A549 (cell line): ENCODE results near the gene NR4A2. TPM values are rescaled to one million over a fixed set of nuclear protein-coding genes. Genes with fewer than 3 reads are reported as not detected.

Experiments
- ATAC-seq, 2 experiments: fragments of 200-7000 bp in 1 of 2; fragments of >200 bp in 1 of 2; cut with Nextera tagmentation in 1 of 2; cut with Tn5 transposase in 1 of 2; 3 replicates each; pipeline versions ENCODE4 v1.8.0 to v1.9.1; 2018 to 2020; ENCODE audit warnings: mild to moderate bottlenecking in 1 of 2, moderate library complexity in 1 of 2
- CTCF ChIA-PET: fragments of 300-600 bp; sonication (Branson Sonifier 250); formaldehyde crosslinking; extraction: SDS; loops from one replicate; lab custom pipeline; 2021; ENCODE audit warnings: antibody characterized with exemption, inconsistent platforms; lab: Yijun Ruan, JAX
- POLR2A ChIA-PET: fragments of 350-600 bp; formaldehyde crosslinking; extraction: SDS; loops from one replicate; lab custom pipeline; 2021; ENCODE audit warnings: antibody characterized with exemption, inconsistent platforms; lab: Yijun Ruan, JAX
- DNase-seq, 2 experiments: peaks; one replicate each; pipeline versions ENCODE4 v3.0.0 to v3.0.0-alpha.2; 2011 to 2016; ENCODE audit warnings: low read depth in 1 of 2, low spot score in 1 of 2
- FAIRE-seq: peaks from 2 replicates; lab custom pipeline; 2011; peaks lifted over from hg19 to GRCh38; lab: Jason Lieb, UNC
- H3K27ac ChIP-seq, 2 experiments: fragments of >200 bp; sonication (Bioruptor Twin); formaldehyde crosslinking; 3 replicates each; pipeline ENCODE4 v1.5.1; 2016 to 2017
- H3K4me1 ChIP-seq: fragments of >200 bp; sonication (Bioruptor Twin); formaldehyde crosslinking; 3 replicates; pipeline ENCODE4 v1.6.1; 2016
- H3K4me2 ChIP-seq: fragments of >200 bp; sonication (Bioruptor Twin); formaldehyde crosslinking; 3 replicates; pipeline ENCODE4 v1.6.1; 2016
- H3K4me3 ChIP-seq: fragments of >200 bp; sonication (Bioruptor Twin); formaldehyde crosslinking; 3 replicates; pipeline ENCODE4 v1.5.1; 2016
- H3K9me3 ChIP-seq: fragments of >200 bp; sonication (Bioruptor Twin); formaldehyde crosslinking; 3 replicates; pipeline ENCODE4 v1.6.1; 2016
- CBX2 ChIP-seq: fragments of 200-600 bp; sonication (generic); IDR thresholded peaks from 2 replicates; pipeline ENCODE4 v1.6.1; 2016; ENCODE audit warnings: low read depth, mild to moderate bottlenecking, borderline replicate concordance
- CEBPB ChIP-seq, 2 experiments: fragments of >200 bp in 1 of 2; sonication (Bioruptor Twin) in 1 of 2; formaldehyde crosslinking in 1 of 2; IDR thresholded peaks; 2 replicates each; pipeline ENCODE4 v1.6.1; 2012 to 2016
- EHF ChIP-seq: fragments of 250-450 bp; sonication (Bioruptor Pico); IDR thresholded peaks from 2 replicates; pipeline ENCODE4 v1.5.0; 2020; ENCODE audit warnings: mild to moderate bottlenecking
- EHMT2 ChIP-seq: fragments of 200-600 bp; sonication (generic); IDR thresholded peaks from 2 replicates; pipeline ENCODE4 v1.6.1; 2016; ENCODE audit warnings: antibody characterized with exemption, low read depth, mild to moderate bottlenecking, moderate library complexity
- ELK1 ChIP-seq: fragments of 150-350 bp; IDR thresholded peaks from 2 replicates; pipeline ENCODE4 v1.6.1; 2014; ENCODE audit warnings: low read depth, mild to moderate bottlenecking, low read length
- HDAC2 ChIP-seq: fragments of 200-600 bp; sonication (generic); IDR thresholded peaks from 2 replicates; pipeline ENCODE4 v1.6.1; 2016
- HOXA7 ChIP-seq: fragments of 250-450 bp; sonication (Bioruptor Pico); IDR thresholded peaks from 2 replicates; pipeline ENCODE4 v1.5.0; 2020; ENCODE audit warnings: mild to moderate bottlenecking, moderate library complexity
- JUNB ChIP-seq: fragments of >200 bp; sonication (Bioruptor Twin); formaldehyde crosslinking; IDR thresholded peaks from 2 replicates; pipeline ENCODE4 v1.6.1; 2016
- KDM5A ChIP-seq: fragments of 200-600 bp; sonication (generic); IDR thresholded peaks from 2 replicates; pipeline ENCODE4 v1.6.1; 2016; ENCODE audit warnings: antibody characterized with exemption, mild to moderate bottlenecking
- MAX ChIP-seq: IDR thresholded peaks from 2 replicates; pipeline ENCODE4 v1.6.1; 2012
- NFE2L2 ChIP-seq: fragments of 150-350 bp; conservative IDR thresholded peaks from 2 replicates; pipeline ENCODE4 v1.6.1; 2014; ENCODE audit warnings: low read length
- NPAS2 ChIP-seq: fragments of 250-450 bp; sonication (Bioruptor Pico); IDR thresholded peaks from 2 replicates; pipeline ENCODE4 v1.8.0; 2022; ENCODE audit warnings: mild to moderate bottlenecking, moderate library complexity, borderline replicate concordance
- POLR2AphosphoS2 ChIP-seq: conservative IDR thresholded peaks from 2 replicates; pipeline ENCODE4 v1.6.1; 2012; ENCODE audit warnings: low read length, improper control_type of control experiment, inconsistent platforms
- RCOR1 ChIP-seq: fragments of 150-350 bp; IDR thresholded peaks from 2 replicates; pipeline ENCODE4 v1.6.1; 2014; ENCODE audit warnings: antibody characterized with exemption, low read length, low read depth
- RNF2 ChIP-seq: fragments of 200-600 bp; sonication (generic); IDR thresholded peaks from 2 replicates; pipeline ENCODE4 v1.6.1; 2016; ENCODE audit warnings: low read depth, mild to moderate bottlenecking, antibody characterized with exemption, moderate library complexity, borderline replicate concordance
- SMC3 ChIP-seq: fragments of >200 bp; sonication (Bioruptor Twin); formaldehyde crosslinking; IDR thresholded peaks from 3 replicates; pipeline ENCODE4 v1.6.1; 2018; ENCODE audit warnings: inconsistent platforms
- WGBS: methylation state at CpG from one replicate; pipeline ENCODE4 v1.1.6; 2017; ENCODE audit errors: missing lambda C conversion rate; 5-methylcytosine and 5-hydroxymethylcytosine counted together
- polyA plus RNA-seq, 4 experiments: library from polyadenylated mRNA; depleted of rRNA in 3 of 4; stranded (reverse); fragments of >200 nt; fragmentation: RNase III in 1 of 4; extraction: RNeasy Plus Mini Kit Qiagen cat#74134 plus additional on column Dnase treatment in 1 of 4; gene quantifications; 2 replicates in 3 of 4; 3 replicates in 1 of 4; pipeline ENCODE4 v1.2.3, GENCODE V29; 2011 to 2017

Gene NR4A2
- polyA plus RNA-seq, 2 of the 4 experiments (the other 2 are of a cell fraction): 2.3 to 9.7 TPM

- H3K27ac ChIP-seq: no peak overlapping the region
- H3K4me1 ChIP-seq: peaks cover 8% of the 10 kb centered on the region
- 81% methylated on average over 3 of the region's 3 CpGs for WGBS
- ATAC-seq (no peak), DNase-seq (no peak), FAIRE-seq (no peak)
- H3K9me3 ChIP-seq: no peaks in the 10 kb centered on the region
- CTCF ChIA-PET: interaction anchor here (2.0 kb wide), 1 partner anchor 11 kb away, joined by 7 read pairs; no protein-coding TSS in a partner anchor
- POLR2A ChIA-PET: no interaction called here
- TF ChIP-seq RNF2 (no peak), POLR2AphosphoS2 (no peak), NFE2L2 (no peak), EHF (CRISPR knock-in tag) (no peak), MAX (no peak), HOXA7 (CRISPR knock-in tag) (no peak), SMC3 (no peak), RCOR1 (no peak), HDAC2 (no peak), CEBPB (IDR thresholded peaks at IDR 0.05) (no peak), CBX2 (no peak)
- H3K4me2 ChIP-seq: no peak overlapping the region
- H3K4me3 ChIP-seq: no peak overlapping the region
Observed at GRCh38 chr2:156345582-156345981, 13.1 kb upstream of the NR4A2 start.

GRCh38 chr2:156343940-156344301 is 11.4 kb upstream of the NR4A2 start:
- POLR2A ChIA-PET: interaction anchor here (1.8 kb wide), 2 partner anchors 11 to 56 kb away, joined by 22 to 26 read pairs; partner anchors contain the start of gene NR4A2
- no peak overlapping the region for H3K4me3 ChIP-seq
- peaks cover 25% of the 10 kb centered on the region for H3K4me1 ChIP-seq
- ATAC-seq: no peak
- no peak overlapping the region for H3K4me2 ChIP-seq
- no peak overlapping the region for H3K27ac ChIP-seq
- TF ChIP-seq EHF (CRISPR knock-in tag) (no peak), JUNB (no peak), NPAS2 (no peak), ELK1 (no peak), CEBPB (IDR thresholded peaks at IDR 0.05) (no peak), MAX (no peak), KDM5A (no peak), EHMT2 (no peak), POLR2AphosphoS2 (no peak)
- no peaks in the 10 kb centered on the region for H3K9me3 ChIP-seq
- DNase-seq: no peak
- WGBS: 76% methylated on average over 2 of the region's 2 CpGs
- FAIRE-seq: no peak
- CTCF ChIA-PET: no interaction called here

- FAIRE-seq (no peak), ATAC-seq (no peak; a peak in 1 of 6 replicates), DNase-seq (no peak)
- POLR2A ChIA-PET: interaction anchor here (0.6 to 1.8 kb wide), 14 partner anchors 8 to 839 kb away, joined by 3 to 26 read pairs (median 4); partner anchors contain the start of gene NR4A2
- WGBS: 45% methylated on average over 6 of the region's 6 CpGs
- no peaks in the 10 kb centered on the region for H3K9me3 ChIP-seq
- CTCF ChIA-PET: interaction anchor here (1.0 kb wide), 1 partner anchor 850 kb away, joined by 3 read pairs; no protein-coding TSS in a partner anchor
- peak overlapping the region; percentile 93 for H3K4me3 ChIP-seq
- peak overlapping the region; percentile 88 for H3K4me2 ChIP-seq
- H3K27ac ChIP-seq: peak overlapping the region; percentile 98 to 99
- peaks cover 31% of the 10 kb centered on the region for H3K4me1 ChIP-seq
- no peak for TF ChIP-seq HOXA7 (CRISPR knock-in tag)
- TF ChIP-seq MAX: no peak
Observed at GRCh38 chr2:156343096-156343939, 10.8 kb upstream of the NR4A2 start.
